Measurements from ENCODE around the gene NDE1. TPM values are rescaled to one million over a fixed set of nuclear protein-coding genes. Genes with fewer than 3 reads are reported as not detected.

NDE1 gene
- polyA plus RNA-seq, 6 donors from 2014 or later = 12.8 to 65.6 (median 38.0) TPM

Other genes with a start within 250 kb of the NDE1 start
- gene BMERB1, start 215.7 kb upstream of the NDE1 start, polyA plus RNA-seq (ENCODE audit: low read depth in 6 of 6) = 1 to 10 TPM in 1 of 6 donors, under 1 TPM in 3, not detected in 2; 0.36 to 1.1 (median 0.82) TPM
- gene MARF1, start 7.1 kb upstream of the NDE1 start, polyA plus RNA-seq (ENCODE audit: low read depth in 6 of 6) = 10 to 100 TPM; 28.6 to 54.3 (median 34.5) TPM
- 1 to 10 TPM in 1 of 6 donors, under 1 TPM in 5; 0.22 to 3.2 (median 0.49) TPM for gene MYH11, start 206.8 kb downstream of the NDE1 start, polyA plus RNA-seq (ENCODE audit: low read depth in 6 of 6)
- 10 to 100 TPM; 33.2 to 52.3 (median 41.9) TPM for gene CEP20, start 238.4 kb downstream of the NDE1 start, polyA plus RNA-seq (ENCODE audit: low read depth in 6 of 6)